ENCODE data around the gene TBCD. TPM values are rescaled to one million over a fixed set of nuclear protein-coding genes. Genes with fewer than 3 reads are reported as not detected.

The TBCD gene
- total RNA-seq, 2 donors from 2014 or later: 64.0 to 123 TPM

DNA sequence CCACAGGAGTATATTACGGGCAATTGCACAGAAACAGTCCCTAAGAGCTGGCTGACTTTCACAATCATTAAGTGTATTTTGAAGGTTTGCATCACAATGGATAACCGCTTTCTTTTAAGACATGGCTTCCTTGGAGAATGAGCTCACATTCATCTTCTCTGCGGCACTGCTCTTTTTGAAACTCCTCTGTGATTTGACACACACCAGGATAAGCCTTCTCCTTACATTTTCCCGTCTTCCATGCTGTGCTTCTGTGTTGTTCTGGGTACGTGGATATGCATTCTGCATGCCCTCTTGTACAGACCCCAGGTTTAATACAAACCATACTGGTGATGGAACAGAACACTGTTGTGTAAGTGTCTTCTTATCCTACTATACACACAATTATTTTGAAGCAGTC lies 238.0 kb downstream of the TBCD start:
- H3K36me3 ChIP-seq: no peaks in the 10 kb centered on the region
- WGBS: 96% methylated on average over 5 of the region's 5 CpGs
- no peaks in the 10 kb centered on the region for H3K27me3 ChIP-seq (replicated peaks; ENCODE audit: insufficient read depth)
- intact Hi-C loops (cut with DNase I): no loop called here
- no peak overlapping the region for H3K27ac ChIP-seq
- no peak overlapping the region for H3K4me3 ChIP-seq
- no peak for TF ChIP-seq POLR2AphosphoS5 (IDR thresholded peaks at IDR 0.05)
- TF ChIP-seq, protein P1, sequence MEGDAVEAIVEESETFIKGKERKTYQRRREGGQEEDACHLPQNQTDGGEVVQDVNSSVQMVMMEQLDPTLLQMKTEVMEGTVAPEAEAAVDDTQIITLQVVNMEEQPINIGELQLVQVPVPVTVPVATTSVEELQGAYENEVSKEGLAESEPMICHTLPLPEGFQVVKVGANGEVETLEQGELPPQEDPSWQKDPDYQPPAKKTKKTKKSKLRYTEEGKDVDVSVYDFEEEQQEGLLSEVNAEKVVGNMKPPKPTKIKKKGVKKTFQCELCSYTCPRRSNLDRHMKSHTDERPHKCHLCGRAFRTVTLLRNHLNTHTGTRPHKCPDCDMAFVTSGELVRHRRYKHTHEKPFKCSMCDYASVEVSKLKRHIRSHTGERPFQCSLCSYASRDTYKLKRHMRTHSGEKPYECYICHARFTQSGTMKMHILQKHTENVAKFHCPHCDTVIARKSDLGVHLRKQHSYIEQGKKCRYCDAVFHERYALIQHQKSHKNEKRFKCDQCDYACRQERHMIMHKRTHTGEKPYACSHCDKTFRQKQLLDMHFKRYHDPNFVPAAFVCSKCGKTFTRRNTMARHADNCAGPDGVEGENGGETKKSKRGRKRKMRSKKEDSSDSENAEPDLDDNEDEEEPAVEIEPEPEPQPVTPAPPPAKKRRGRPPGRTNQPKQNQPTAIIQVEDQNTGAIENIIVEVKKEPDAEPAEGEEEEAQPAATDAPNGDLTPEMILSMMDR (IDR thresholded peaks at IDR 0.05): no peak
- no peak for TF ChIP-seq POLR2A (IDR thresholded peaks at IDR 0.05)
- no peaks in the 10 kb centered on the region for H3K9me3 ChIP-seq
- no peak for DNase-seq (ENCODE audit: low spot score)
- H3K4me1 ChIP-seq (replicated peaks): no peaks in the 10 kb centered on the region

DNA sequence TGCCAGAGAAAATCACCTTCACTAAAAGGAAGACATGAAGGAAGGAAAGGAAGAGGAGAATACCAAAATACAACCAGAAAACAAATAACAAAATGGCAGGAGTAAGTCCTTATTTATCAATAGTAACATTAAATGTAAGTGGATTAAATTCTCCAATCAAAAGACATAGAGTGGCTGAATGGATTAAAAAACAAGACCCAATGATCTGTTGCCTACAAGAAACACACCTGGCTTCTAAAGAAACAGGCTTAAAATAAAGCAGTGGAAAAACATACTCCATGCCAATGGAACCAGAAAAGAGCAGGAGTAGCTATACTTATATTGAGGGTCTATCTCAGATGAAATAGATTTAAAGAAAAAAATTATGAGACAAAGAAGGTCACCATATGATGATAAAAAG lies 241.1 kb downstream of the TBCD start:
- no peaks in the 10 kb centered on the region for H3K36me3 ChIP-seq
- H3K4me3 ChIP-seq: no peak overlapping the region
- no peaks in the 10 kb centered on the region for H3K4me1 ChIP-seq (replicated peaks)
- TF ChIP-seq POLR2A (IDR thresholded peaks at IDR 0.05) (no peak), POLR2AphosphoS5 (IDR thresholded peaks at IDR 0.05) (no peak)
- TF ChIP-seq, protein P1 (IDR thresholded peaks at IDR 0.05): no peak
- no peak for DNase-seq (ENCODE audit: low spot score)
- H3K9me3 ChIP-seq: no peaks in the 10 kb centered on the region
- H3K27me3 ChIP-seq (replicated peaks; ENCODE audit: insufficient read depth): no peaks in the 10 kb centered on the region
- intact Hi-C loops (cut with DNase I): no loop called here
- no peak overlapping the region for H3K27ac ChIP-seq

Other genes starting within 250 kb of the TBCD start
- 10 to 100 TPM; 47.9 to 85.5 TPM for gene FOXK2, start 232.3 kb upstream of the TBCD start, total RNA-seq
- 100 to 1,000 TPM in 1 of 2 donors, 10 to 100 TPM in 1; 97.8 to 146 TPM for gene WDR45B, start 103.6 kb upstream of the TBCD start, total RNA-seq
- 10 to 100 TPM; 23.8 to 34.9 TPM for gene RAB40B, start 53.4 kb upstream of the TBCD start, total RNA-seq
- gene FN3KRP, start 35.4 kb upstream of the TBCD start, total RNA-seq: 10 to 100 TPM; 26.1 to 28.3 TPM
- gene FN3K, start 16.4 kb upstream of the TBCD start, total RNA-seq: 10 to 100 TPM; 16.9 to 32.2 TPM
- gene ZNF750, start 88.0 kb downstream of the TBCD start, total RNA-seq: 10 to 100 TPM in 1 of 2 donors, 1 to 10 TPM in 1; 7.0 to 10.3 TPM